GM19099 (cell line): ENCODE measurements around the gene SLC39A13.
A peak's percentile ranks its signal among the peaks of the same experiment; 100 is the strongest.

Source experiments
- POLR2A ChIP-seq: IDR thresholded peaks from 3 replicates; pipeline ENCODE4 v1.6.1; 2011; ENCODE audit warnings: low read depth; ENCODE audit not compliant: insufficient read length; ENCODE audit errors: extremely low read depth

The SLC39A13 gene

GRCh38 chr11:47408598-47409439 is 429 bp downstream of the SLC39A13 start:
- peak; percentile 36 for TF ChIP-seq POLR2A

GRCh38 chr11:47409440-47410369 is 1.3 kb downstream of the SLC39A13 start:
- no peak for TF ChIP-seq POLR2A

GRCh38 chr11:47410370-47411264 is 2.2 kb downstream of the SLC39A13 start:
- no peak for TF ChIP-seq POLR2A

- no peak for TF ChIP-seq POLR2A
Measured at GRCh38 chr11:47411884-47412746, 3.7 kb downstream of the SLC39A13 start.

DNA sequence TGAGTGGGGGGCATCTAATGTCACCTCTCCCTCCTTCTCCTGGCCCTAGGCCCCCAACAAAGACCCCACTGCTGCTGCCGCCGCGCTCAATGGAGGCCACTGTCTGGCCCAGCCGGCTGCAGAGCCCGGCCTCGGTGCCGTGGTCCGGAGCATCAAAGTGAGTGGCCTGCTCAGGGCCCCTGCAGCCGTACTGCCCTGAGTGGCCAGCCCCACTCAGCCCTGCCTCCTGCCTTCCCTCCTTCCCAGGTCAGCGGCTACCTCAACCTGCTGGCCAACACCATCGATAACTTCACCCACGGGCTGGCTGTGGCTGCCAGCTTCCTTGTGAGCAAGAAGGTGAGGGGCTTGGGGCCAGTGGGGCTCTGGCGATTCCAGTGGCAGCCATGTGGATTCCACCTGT is 5.0 kb downstream of the SLC39A13 start:
- no peak for TF ChIP-seq POLR2A

DNA sequence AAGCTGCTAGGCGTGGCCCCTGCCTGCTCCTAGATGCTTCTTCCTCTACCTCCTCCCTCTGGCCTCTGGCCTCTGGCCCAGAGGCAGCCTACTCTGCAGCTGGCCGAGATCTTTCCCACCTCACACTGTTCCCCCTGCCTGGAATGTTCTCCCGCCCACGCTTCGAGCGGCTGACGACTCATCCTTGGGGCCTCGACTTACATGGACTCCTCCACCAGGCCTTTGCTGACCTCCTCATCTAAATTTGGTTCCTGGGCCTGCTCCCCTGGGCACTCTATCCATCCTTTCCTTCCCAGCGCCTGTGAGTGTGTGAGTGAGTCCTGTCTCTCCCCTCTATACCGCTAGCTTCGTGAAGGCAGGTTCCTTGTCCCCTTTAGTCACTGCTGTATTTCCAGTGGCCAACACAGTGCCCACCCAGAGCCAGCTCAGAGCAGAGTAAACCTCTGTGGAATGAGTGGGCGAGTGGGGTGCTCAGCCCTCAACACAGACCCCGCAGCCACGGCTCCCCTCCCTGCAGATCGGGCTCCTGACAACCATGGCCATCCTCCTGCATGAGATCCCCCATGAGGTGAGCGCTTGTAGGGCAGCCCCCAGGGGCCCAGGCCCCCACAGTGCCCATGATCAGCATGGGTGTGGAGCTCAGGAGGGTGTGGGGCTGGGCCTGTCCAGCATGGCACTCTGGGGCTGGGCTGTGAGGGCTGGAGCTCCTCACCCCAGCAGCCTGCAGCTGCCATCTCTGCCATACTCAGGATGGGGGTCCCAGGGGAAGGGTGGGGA is 5.7 kb downstream of the SLC39A13 start:
- no peak for TF ChIP-seq POLR2A

- no peak for TF ChIP-seq POLR2A
Measured at GRCh38 chr11:47414685-47415070, 6.3 kb downstream of the SLC39A13 start.

- TF ChIP-seq POLR2A: no peak
Measured at GRCh38 chr11:47415091-47415854, 6.9 kb downstream of the SLC39A13 start.

DNA sequence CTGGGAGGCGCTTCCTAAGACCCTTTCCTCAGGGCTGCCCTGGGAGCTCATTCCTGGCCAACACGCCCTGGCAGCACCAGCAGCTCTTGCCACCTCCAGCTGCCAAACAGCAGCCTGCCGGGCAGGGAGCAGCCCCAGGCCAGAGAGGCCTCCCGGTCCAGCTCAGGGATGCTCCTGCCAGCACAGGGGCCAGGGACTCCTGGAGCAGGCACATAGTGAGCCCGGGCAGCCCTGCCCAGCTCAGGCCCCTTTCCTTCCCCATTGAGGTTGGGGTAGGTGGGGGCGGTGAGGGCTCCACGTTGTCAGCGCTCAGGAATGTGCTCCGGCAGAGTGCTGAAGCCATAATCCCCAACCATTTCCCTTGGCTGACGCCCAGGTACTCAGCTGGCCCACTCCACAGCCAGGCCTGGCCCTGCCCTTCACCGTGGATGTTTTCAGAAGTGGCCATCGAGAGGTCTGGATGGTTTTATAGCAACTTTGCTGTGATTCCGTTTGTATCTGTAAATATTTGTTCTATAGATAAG is 7.6 kb downstream of the SLC39A13 start:
- no peak for TF ChIP-seq POLR2A

GRCh38 chr11:47417712-47418111 is 9.3 kb downstream of the SLC39A13 start:
- TF ChIP-seq POLR2A: peak; percentile 1

DNA sequence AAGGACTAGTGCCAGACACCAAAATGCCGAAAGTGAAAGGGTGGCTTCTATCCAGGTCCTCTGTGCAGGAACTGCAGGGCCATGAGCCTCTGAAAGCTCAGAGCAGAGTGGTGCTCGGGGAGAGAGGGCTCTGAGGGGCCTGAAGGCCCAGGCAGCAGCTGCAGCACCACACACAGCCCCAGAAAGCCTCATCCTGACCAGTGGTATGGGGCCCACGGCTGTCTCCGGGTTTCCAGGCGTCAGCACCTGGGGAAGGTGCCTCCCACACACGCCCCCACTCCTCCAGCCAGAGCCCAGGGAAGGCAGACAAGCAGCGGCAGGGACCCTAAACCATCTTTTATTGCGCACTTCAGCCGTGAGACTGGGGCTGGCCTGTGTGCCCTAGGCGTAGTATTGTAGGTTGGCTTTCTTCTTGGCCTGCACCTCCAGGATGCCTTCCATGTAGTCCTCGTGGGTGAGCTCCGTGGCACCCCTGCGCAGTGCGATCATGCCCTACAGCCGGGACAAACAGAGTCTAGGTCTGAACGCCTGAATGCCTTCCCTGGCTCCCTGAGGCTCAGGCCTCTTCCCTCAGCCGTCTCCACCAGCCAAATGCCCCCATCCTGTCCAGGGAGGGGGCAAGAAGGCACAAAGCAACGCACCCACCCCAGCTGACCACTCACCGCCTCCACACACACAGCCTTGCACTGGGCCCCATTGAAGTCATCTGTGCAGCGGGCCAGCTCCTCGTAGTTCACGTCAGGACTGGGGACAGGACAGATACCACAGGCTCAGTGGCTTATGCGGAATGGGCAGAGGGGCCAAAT is 10.3 kb downstream of the SLC39A13 start:
- no peak for TF ChIP-seq POLR2A
